ENCODE data around the gene FRZB.
"Not testable (repeated sequence)": the region's sequence is repeated elsewhere in the genome, so short reads cannot be mapped to it uniquely, and the experiment has no call there.

The FRZB gene

DNA sequence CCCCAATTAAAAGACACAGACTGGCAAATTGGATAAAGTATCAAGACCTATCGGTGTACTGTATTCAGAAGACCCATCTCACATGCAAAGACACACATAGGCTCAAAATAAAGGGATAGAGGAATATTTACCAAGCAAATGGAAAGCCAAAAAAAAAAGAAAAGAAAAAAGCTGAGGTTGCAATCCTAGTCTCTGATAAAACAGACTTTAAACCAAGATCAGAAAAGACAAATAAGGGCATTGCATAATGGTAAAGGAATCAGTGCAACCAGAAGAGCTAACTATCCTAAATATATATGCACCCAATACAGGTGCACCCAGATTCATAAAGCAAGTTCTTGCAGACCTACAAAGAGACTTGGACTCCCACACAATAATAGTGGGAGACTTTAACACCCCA lies 10.2 kb upstream of the FRZB start:
- POLR2A ChIA-PET; DNase-seq; H3K4me3 ChIP-seq (ENCODE audit: control insufficient read depth in 1 of 7, extremely low read depth in 1 of 7, insufficient read depth in 4 of 7, low read depth in 2 of 7, low read length in 6 of 7); H3K27ac ChIP-seq (ENCODE audit: insufficient read depth in 1 of 2, low read depth in 1 of 2, low read length in 2 of 2, poor library complexity in 1 of 2, severe bottlenecking in 2 of 2); H3K9me3 ChIP-seq (ENCODE audit: control extremely low read depth in 1 of 5, control insufficient read depth in 4 of 5, insufficient read depth in 2 of 5, low read depth in 1 of 5, low read length in 4 of 5); H3K4me1 ChIP-seq (ENCODE audit: control extremely low read depth in 1 of 4, control insufficient read depth in 4 of 4, insufficient read depth in 4 of 4, low read length in 3 of 4); H3K36me3 ChIP-seq (ENCODE audit: control insufficient read depth in 4 of 4, insufficient read depth in 4 of 4, low read length in 3 of 4); H3K27me3 ChIP-seq (replicated peaks in 2 of 5; ENCODE audit: control insufficient read depth in 4 of 5, insufficient read depth in 5 of 5, low read length in 4 of 5); CTCF ChIA-PET: not testable (repeated sequence)
- WGBS (ENCODE audit: insufficient coverage): no CpG with 5 or more reads among the region's 1 CpG

DNA sequence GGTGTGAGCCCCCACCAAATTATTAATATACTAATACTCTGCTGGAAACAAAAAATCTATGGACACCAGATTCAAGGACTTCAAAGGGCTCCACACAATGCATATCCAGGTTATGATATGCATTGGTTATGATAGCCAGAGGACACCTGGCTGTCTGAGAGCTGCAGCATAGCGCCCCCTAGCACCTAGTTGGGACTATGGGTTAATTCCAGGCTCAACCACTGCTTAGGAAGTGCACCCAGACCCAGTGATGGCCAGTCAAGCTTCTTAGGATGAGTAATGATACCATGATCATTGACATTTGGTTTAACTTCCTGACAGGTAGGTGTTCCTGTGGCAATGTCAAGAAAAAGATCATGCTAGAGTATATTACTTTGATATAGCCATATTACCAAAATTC lies 3.8 kb upstream of the FRZB start:
- CTCF ChIA-PET: no interaction called here
- DNase-seq: peak; percentile 2 to 5 (median 5)
- peaks cover 6 to 48% (median 22%) of the 10 kb centered on the region in 5 experiments for H3K27me3 ChIP-seq (replicated peaks in 2 of 5; ENCODE audit: control insufficient read depth in 4 of 5, insufficient read depth in 5 of 5, low read length in 4 of 5)

DNA sequence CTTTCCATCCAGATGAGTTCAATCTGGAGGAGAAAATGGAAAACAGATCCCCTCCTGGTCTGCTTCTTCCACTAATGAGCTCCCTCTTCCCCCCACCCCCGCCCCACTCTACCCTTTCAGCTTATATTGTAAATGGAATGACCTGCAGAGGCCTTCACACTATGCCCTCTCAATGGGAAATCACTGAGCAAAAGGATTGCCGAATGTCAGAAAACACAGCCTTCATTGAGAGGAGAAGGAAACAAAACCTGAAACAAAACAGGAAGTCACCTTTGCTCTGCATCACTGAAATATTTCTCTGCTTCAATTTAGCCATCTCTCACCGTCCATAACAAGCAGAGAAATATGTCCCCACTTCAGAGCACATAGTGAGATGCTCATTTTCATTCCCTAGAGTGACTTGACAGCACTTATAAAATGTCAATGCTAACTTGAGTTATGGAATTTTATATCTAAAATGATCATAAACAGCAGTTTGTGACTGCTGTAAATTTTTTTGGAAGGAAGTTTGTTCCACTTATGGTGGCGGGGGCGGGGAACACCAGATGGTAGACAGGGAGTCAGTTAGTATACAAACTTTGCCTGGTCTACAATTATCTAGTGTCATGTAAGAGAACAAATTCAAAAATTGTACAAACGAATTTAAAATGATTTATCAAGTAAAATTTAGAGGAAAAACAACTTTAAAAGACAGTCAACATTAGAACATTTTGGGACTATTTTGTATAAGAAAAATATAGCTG lies 1.8 kb upstream of the FRZB start:
- 56% methylated on average over 1 of the region's 6 CpGs for WGBS (ENCODE audit: insufficient coverage)
- H3K27ac ChIP-seq (ENCODE audit: insufficient read depth in 1 of 2, low read depth in 1 of 2, low read length in 2 of 2, poor library complexity in 1 of 2, severe bottlenecking in 2 of 2): no peak overlapping the region
- ChIA-PET CTCF (interaction anchor here (0.6 to 0.7 kb wide), 2 partner anchors 18 to 101 kb away, joined by 3 read pairs; no protein-coding TSS in a partner anchor), POLR2A (no interaction called here)
- no peaks in the 10 kb centered on the region for H3K36me3 ChIP-seq (ENCODE audit: control insufficient read depth in 4 of 4, insufficient read depth in 4 of 4, low read length in 3 of 4)
- DNase-seq: peak in 1 of 3 donors; percentile 3
- H3K27me3 ChIP-seq (replicated peaks in 2 of 5; ENCODE audit: control insufficient read depth in 4 of 5, insufficient read depth in 5 of 5, low read length in 4 of 5): peaks cover 11 to 63% (median 29%) of the 10 kb centered on the region in 5 experiments
- H3K4me1 ChIP-seq (ENCODE audit: control extremely low read depth in 1 of 4, control insufficient read depth in 4 of 4, insufficient read depth in 4 of 4, low read length in 3 of 4): peaks cover 0 to 18% (median 14%) of the 10 kb centered on the region in 4 experiments
- H3K4me3 ChIP-seq (ENCODE audit: control insufficient read depth in 1 of 7, extremely low read depth in 1 of 7, insufficient read depth in 4 of 7, low read depth in 2 of 7, low read length in 6 of 7): no peak overlapping the region
- H3K9me3 ChIP-seq (ENCODE audit: control extremely low read depth in 1 of 5, control insufficient read depth in 4 of 5, insufficient read depth in 2 of 5, low read depth in 1 of 5, low read length in 4 of 5): no peaks in the 10 kb centered on the region

More for the DNA sequence above, 3.8 kb upstream of the FRZB start:
- Histone ChIP-seq H3K36me3 (ENCODE audit: control insufficient read depth in 4 of 4, insufficient read depth in 4 of 4, low read length in 3 of 4) (no peaks in the 10 kb centered on the region), H3K4me1 (ENCODE audit: control extremely low read depth in 1 of 4, control insufficient read depth in 4 of 4, insufficient read depth in 4 of 4, low read length in 3 of 4) (peaks cover 0 to 18% (median 14%) of the 10 kb centered on the region in 4 experiments), H3K27ac (ENCODE audit: insufficient read depth in 1 of 2, low read depth in 1 of 2, low read length in 2 of 2, poor library complexity in 1 of 2, severe bottlenecking in 2 of 2) (no peak overlapping the region), H3K9me3 (ENCODE audit: control extremely low read depth in 1 of 5, control insufficient read depth in 4 of 5, insufficient read depth in 2 of 5, low read depth in 1 of 5, low read length in 4 of 5) (no peaks in the 10 kb centered on the region), H3K4me3 (ENCODE audit: control insufficient read depth in 1 of 7, extremely low read depth in 1 of 7, insufficient read depth in 4 of 7, low read depth in 2 of 7, low read length in 6 of 7) (no peak overlapping the region)
- 22% methylated on average over 1 of the region's 1 CpG for WGBS (ENCODE audit: insufficient coverage)
- POLR2A ChIA-PET: no interaction called here

DNA sequence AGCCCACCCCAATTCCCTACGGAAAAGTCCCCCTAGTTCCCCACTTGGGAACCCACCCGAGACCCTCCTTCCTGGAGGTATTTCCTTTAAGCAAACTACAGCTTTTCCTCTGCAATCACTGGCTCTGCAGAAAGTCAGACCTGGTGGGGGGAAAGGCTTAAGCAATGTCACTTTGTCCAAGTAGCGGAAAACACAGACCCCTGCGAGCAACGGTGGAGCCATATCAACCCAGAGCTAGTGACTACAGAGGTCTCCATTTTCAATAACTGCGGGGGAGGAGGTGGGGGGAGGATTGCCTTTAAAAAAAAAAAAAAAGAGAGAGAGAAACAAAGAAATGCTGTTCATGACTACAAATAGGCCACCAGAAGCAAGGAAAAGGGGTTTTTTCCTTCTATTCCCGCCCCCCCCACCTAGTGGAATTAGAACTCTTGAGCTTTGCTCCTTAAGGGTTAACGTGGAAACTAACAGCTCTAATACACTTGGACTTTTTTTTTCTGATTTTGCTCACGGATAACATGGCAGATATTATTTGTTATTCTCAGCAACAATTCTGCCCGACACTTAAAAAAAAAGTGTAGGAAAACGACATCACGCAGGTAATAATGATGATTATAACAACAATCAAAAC lies 1.1 kb upstream of the FRZB start:
- Histone ChIP-seq H3K27ac (ENCODE audit: insufficient read depth in 1 of 2, low read depth in 1 of 2, low read length in 2 of 2, poor library complexity in 1 of 2, severe bottlenecking in 2 of 2) (no peak overlapping the region), H3K4me3 (ENCODE audit: control insufficient read depth in 1 of 7, extremely low read depth in 1 of 7, insufficient read depth in 4 of 7, low read depth in 2 of 7, low read length in 6 of 7) (peak overlapping the region in 5 of 7 experiments; percentile 33 to 72 (median 61)), H3K36me3 (ENCODE audit: control insufficient read depth in 4 of 4, insufficient read depth in 4 of 4, low read length in 3 of 4) (no peaks in the 10 kb centered on the region), H3K27me3 (replicated peaks in 2 of 5; ENCODE audit: control insufficient read depth in 4 of 5, insufficient read depth in 5 of 5, low read length in 4 of 5) (peaks cover 11 to 63% (median 29%) of the 10 kb centered on the region in 5 experiments), H3K9me3 (ENCODE audit: control extremely low read depth in 1 of 5, control insufficient read depth in 4 of 5, insufficient read depth in 2 of 5, low read depth in 1 of 5, low read length in 4 of 5) (no peaks in the 10 kb centered on the region), H3K4me1 (ENCODE audit: control extremely low read depth in 1 of 4, control insufficient read depth in 4 of 4, insufficient read depth in 4 of 4, low read length in 3 of 4) (peaks cover 0 to 18% (median 14%) of the 10 kb centered on the region in 4 experiments)
- POLR2A ChIA-PET: no interaction called here
- 35% methylated on average over 7 of the region's 12 CpGs for WGBS (ENCODE audit: insufficient coverage)
- CTCF ChIA-PET: interaction anchor here (0.6 to 0.7 kb wide), 2 partner anchors 17 to 100 kb away, joined by 3 read pairs; no protein-coding TSS in a partner anchor
- peak in 1 of 3 donors; percentile 15 for DNase-seq

DNA sequence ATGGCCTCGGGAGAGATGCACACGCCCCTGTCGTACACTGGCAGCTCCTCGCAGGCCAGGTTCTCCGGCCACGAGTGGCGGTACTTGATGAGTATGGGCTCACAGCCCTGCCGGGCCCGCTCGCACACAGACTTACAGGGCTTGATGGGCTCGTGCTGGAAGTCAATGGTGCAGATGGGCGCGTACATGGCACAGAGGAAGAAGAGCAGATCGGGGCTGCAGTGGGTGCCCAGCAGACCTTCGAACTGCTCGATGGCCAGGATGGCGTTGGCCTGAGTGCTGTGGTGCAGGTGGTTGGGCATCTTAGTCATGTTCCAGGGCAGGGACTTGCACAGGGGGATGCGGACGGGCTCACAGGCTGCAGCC lies 359 bp downstream of the FRZB start:
- no peaks in the 10 kb centered on the region for H3K36me3 ChIP-seq (ENCODE audit: control insufficient read depth in 4 of 4, insufficient read depth in 4 of 4, low read length in 3 of 4)
- peak overlapping the region in 5 of 7 experiments; percentile 33 to 72 (median 61) for H3K4me3 ChIP-seq (ENCODE audit: control insufficient read depth in 1 of 7, extremely low read depth in 1 of 7, insufficient read depth in 4 of 7, low read depth in 2 of 7, low read length in 6 of 7)
- peaks cover 0 to 18% (median 14%) of the 10 kb centered on the region in 4 experiments for H3K4me1 ChIP-seq (ENCODE audit: control extremely low read depth in 1 of 4, control insufficient read depth in 4 of 4, insufficient read depth in 4 of 4, low read length in 3 of 4)
- H3K27me3 ChIP-seq (replicated peaks in 2 of 5; ENCODE audit: control insufficient read depth in 4 of 5, insufficient read depth in 5 of 5, low read length in 4 of 5): peaks cover 11 to 63% (median 29%) of the 10 kb centered on the region in 5 experiments
- H3K27ac ChIP-seq (ENCODE audit: insufficient read depth in 1 of 2, low read depth in 1 of 2, low read length in 2 of 2, poor library complexity in 1 of 2, severe bottlenecking in 2 of 2): no peak overlapping the region
- H3K9me3 ChIP-seq (ENCODE audit: control extremely low read depth in 1 of 5, control insufficient read depth in 4 of 5, insufficient read depth in 2 of 5, low read depth in 1 of 5, low read length in 4 of 5): no peaks in the 10 kb centered on the region
- DNase-seq: peak; percentile 4 to 31 (median 17)
- WGBS (ENCODE audit: insufficient coverage): 20% methylated on average over 19 of the region's 19 CpGs
- ChIA-PET CTCF (no interaction called here), POLR2A (no interaction called here)

DNA sequence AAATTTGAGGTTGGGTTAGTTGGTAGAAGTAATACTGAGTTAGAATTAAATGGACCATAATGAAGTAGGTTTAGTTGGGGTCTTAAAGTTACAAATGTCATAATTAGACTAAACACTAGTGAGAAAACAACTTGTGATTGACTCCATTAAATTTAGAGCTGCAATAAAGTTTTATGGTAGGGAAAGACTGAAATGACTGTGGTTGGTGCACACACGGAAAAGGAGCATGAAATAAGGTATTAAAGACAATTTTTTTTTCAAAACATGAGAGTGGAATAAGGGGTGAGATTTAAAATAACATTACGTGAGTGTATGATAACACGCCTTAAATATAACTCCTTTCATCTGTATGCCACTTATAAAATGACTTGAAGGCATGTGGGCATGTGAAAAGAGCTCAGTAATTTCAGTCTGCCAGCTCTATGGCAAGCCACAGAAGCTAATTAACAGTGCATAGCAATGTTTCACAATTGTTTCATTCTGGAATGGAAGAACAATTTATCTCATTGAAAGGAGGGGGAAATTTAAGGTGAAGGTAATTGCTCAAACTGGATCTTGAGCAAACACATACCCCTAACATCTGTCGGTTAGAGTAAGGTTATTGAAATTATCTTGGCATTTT lies 1.4 kb downstream of the FRZB start:
- H3K4me1 ChIP-seq (ENCODE audit: control extremely low read depth in 1 of 4, control insufficient read depth in 4 of 4, insufficient read depth in 4 of 4, low read length in 3 of 4): peaks cover 0 to 18% (median 14%) of the 10 kb centered on the region in 4 experiments
- peaks cover 11 to 61% (median 29%) of the 10 kb centered on the region in 5 experiments for H3K27me3 ChIP-seq (replicated peaks in 2 of 5; ENCODE audit: control insufficient read depth in 4 of 5, insufficient read depth in 5 of 5, low read length in 4 of 5)
- H3K36me3 ChIP-seq (ENCODE audit: control insufficient read depth in 4 of 4, insufficient read depth in 4 of 4, low read length in 3 of 4): no peaks in the 10 kb centered on the region
- H3K27ac ChIP-seq (ENCODE audit: insufficient read depth in 1 of 2, low read depth in 1 of 2, low read length in 2 of 2, poor library complexity in 1 of 2, severe bottlenecking in 2 of 2): no peak overlapping the region
- H3K9me3 ChIP-seq (ENCODE audit: control extremely low read depth in 1 of 5, control insufficient read depth in 4 of 5, insufficient read depth in 2 of 5, low read depth in 1 of 5, low read length in 4 of 5): no peaks in the 10 kb centered on the region
- no CpG with 5 or more reads among the region's 4 CpGs for WGBS (ENCODE audit: insufficient coverage)
- ChIA-PET POLR2A (interaction anchor here (0.5 kb wide), 1 partner anchor 1251 kb away, joined by 3 read pairs; no protein-coding TSS in a partner anchor), CTCF (no interaction called here)
- no peak for DNase-seq
- H3K4me3 ChIP-seq (ENCODE audit: control insufficient read depth in 1 of 7, extremely low read depth in 1 of 7, insufficient read depth in 4 of 7, low read depth in 2 of 7, low read length in 6 of 7): no peak overlapping the region

DNA sequence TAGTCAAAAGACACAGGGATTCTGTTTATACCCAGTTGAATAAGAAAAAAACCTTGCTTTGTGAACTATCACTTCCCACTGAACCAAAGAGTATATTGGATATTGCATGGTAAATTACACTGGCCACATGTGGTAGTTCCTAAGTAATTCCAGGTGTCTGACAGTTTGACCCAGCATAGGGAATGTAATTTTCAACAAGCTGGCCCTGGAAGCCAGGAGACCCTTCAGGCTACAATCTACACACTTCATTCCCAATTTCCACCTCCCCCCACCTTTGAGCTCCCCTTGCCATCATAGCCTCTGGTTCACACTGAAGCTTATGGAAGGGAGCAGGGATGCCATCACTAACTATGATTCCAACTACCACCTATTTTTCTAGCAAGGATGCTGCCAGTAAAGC lies 2.8 kb downstream of the FRZB start:
- no peaks in the 10 kb centered on the region for H3K9me3 ChIP-seq (ENCODE audit: control extremely low read depth in 1 of 5, control insufficient read depth in 4 of 5, insufficient read depth in 2 of 5, low read depth in 1 of 5, low read length in 4 of 5)
- H3K36me3 ChIP-seq (ENCODE audit: control insufficient read depth in 4 of 4, insufficient read depth in 4 of 4, low read length in 3 of 4): no peaks in the 10 kb centered on the region
- H3K4me3 ChIP-seq (ENCODE audit: control insufficient read depth in 1 of 7, extremely low read depth in 1 of 7, insufficient read depth in 4 of 7, low read depth in 2 of 7, low read length in 6 of 7): no peak overlapping the region
- POLR2A ChIA-PET: no interaction called here
- no peak for DNase-seq
- no peak overlapping the region for H3K27ac ChIP-seq (ENCODE audit: insufficient read depth in 1 of 2, low read depth in 1 of 2, low read length in 2 of 2, poor library complexity in 1 of 2, severe bottlenecking in 2 of 2)
- peaks cover 11 to 48% (median 29%) of the 10 kb centered on the region in 5 experiments for H3K27me3 ChIP-seq (replicated peaks in 2 of 5; ENCODE audit: control insufficient read depth in 4 of 5, insufficient read depth in 5 of 5, low read length in 4 of 5)
- CTCF ChIA-PET: interaction anchor here (0.6 kb wide), 1 partner anchor 35 kb away, joined by 3 read pairs; no protein-coding TSS in a partner anchor
- H3K4me1 ChIP-seq (ENCODE audit: control extremely low read depth in 1 of 4, control insufficient read depth in 4 of 4, insufficient read depth in 4 of 4, low read length in 3 of 4): peaks cover 0 to 18% (median 14%) of the 10 kb centered on the region in 4 experiments

Data from common myeloid progenitor, CD34-positive (primary cell).